SK-N-SH treated with all-trans-retinoic acid at 6 μM for 48 hours (cell line): ENCODE data around the gene IGLL5.

Experiments
- ATAC-seq: fragments of 200-7000 bp; cut with Tn5 transposase; 3 replicates; pipeline ENCODE4 v1.9.1; 2020; ENCODE audit warnings: mild to moderate bottlenecking, moderate library complexity
- ARNTL ChIP-seq: fragments of 450-650 bp; formaldehyde crosslinking; IDR thresholded peaks from 2 replicates; pipeline ENCODE4 v1.5.0; 2020; ENCODE audit warnings: low read depth, mild to moderate bottlenecking, moderate library complexity, borderline replicate concordance
- BACH2 ChIP-seq: fragments of 250-450 bp; sonication (Bioruptor Pico); IDR thresholded peaks from 2 replicates; pipeline ENCODE4 v1.9.0; 2021; ENCODE audit warnings: mild to moderate bottlenecking, borderline replicate concordance
- CREB5 ChIP-seq: fragments of 250-450 bp; sonication (Bioruptor Pico); IDR thresholded peaks from 2 replicates; pipeline ENCODE4 v1.5.1; 2020; ENCODE audit warnings: low read depth, mild to moderate bottlenecking, moderate library complexity
- CSDC2 ChIP-seq: fragments of 250-450 bp; sonication (Bioruptor Pico); IDR thresholded peaks from 2 replicates; pipeline ENCODE4 v1.5.0; 2020; ENCODE audit warnings: mild to moderate bottlenecking, moderate library complexity
- CSRNP3 ChIP-seq: fragments of 250-450 bp; sonication (Bioruptor Pico); IDR thresholded peaks from 2 replicates; pipeline ENCODE4 v1.5.1; 2021; ENCODE audit warnings: mild to moderate bottlenecking, moderate library complexity
- ESRRG ChIP-seq: fragments of 250-450 bp; sonication (Bioruptor Pico); IDR thresholded peaks from 2 replicates; pipeline ENCODE4 v1.6.1; 2021; ENCODE audit warnings: mild to moderate bottlenecking
- GLIS3 ChIP-seq: fragments of 250-450 bp; sonication (Bioruptor Pico); IDR thresholded peaks from 2 replicates; pipeline ENCODE4 v1.5.0; 2020; ENCODE audit warnings: mild to moderate bottlenecking, moderate library complexity
- ISL1 ChIP-seq: fragments of 250-450 bp; sonication (Bioruptor Pico); IDR thresholded peaks from 2 replicates; pipeline ENCODE4 v2.1.2; 2022; ENCODE audit warnings: mild to moderate bottlenecking, moderate library complexity
- OSR1 ChIP-seq: fragments of 250-450 bp; sonication (Bioruptor Pico); IDR thresholded peaks from 2 replicates; pipeline ENCODE4 v1.8.0; 2022; ENCODE audit warnings: moderate library complexity, mild to moderate bottlenecking, inconsistent platforms
- POU6F1 ChIP-seq: fragments of 250-450 bp; sonication (Bioruptor Pico); IDR thresholded peaks from 2 replicates; pipeline ENCODE4 v1.8.0; 2021; ENCODE audit warnings: low read depth, mild to moderate bottlenecking, moderate library complexity, borderline replicate concordance
- PPARA ChIP-seq: fragments of 250-450 bp; sonication (Bioruptor Pico); IDR thresholded peaks from 2 replicates; pipeline ENCODE4 v1.5.0; 2020; ENCODE audit warnings: mild to moderate bottlenecking, borderline replicate concordance
- RARB ChIP-seq: fragments of 250-450 bp; sonication (Bioruptor Pico); IDR thresholded peaks from 2 replicates; pipeline ENCODE4 v1.8.0; 2021; ENCODE audit warnings: mild to moderate bottlenecking, moderate library complexity
- SNAI2 ChIP-seq: fragments of 250-450 bp; sonication (Bioruptor Pico); IDR thresholded peaks from 2 replicates; pipeline ENCODE4 v1.5.0; 2020; ENCODE audit warnings: mild to moderate bottlenecking, moderate library complexity
- TCF4 ChIP-seq: fragments of 250-450 bp; sonication (Bioruptor Pico); IDR thresholded peaks from 2 replicates; pipeline ENCODE4 v1.8.0; 2021; ENCODE audit warnings: mild to moderate bottlenecking, moderate library complexity, borderline replicate concordance
- TOX ChIP-seq: fragments of 250-450 bp; sonication (Bioruptor Pico); IDR thresholded peaks from 2 replicates; pipeline ENCODE4 v1.8.0; 2021; ENCODE audit warnings: mild to moderate bottlenecking, moderate library complexity, borderline replicate concordance
- TSHZ2 ChIP-seq: fragments of 250-450 bp; sonication (Bioruptor Pico); IDR thresholded peaks from 2 replicates; pipeline ENCODE4 v1.5.0; 2020; ENCODE audit warnings: mild to moderate bottlenecking, moderate library complexity
- ZC3H10 ChIP-seq: fragments of 250-450 bp; sonication (Bioruptor Pico); IDR thresholded peaks from 2 replicates; pipeline ENCODE4 v1.5.1; 2021; ENCODE audit warnings: mild to moderate bottlenecking, moderate library complexity
- ZFP3 ChIP-seq: fragments of 250-450 bp; sonication (Bioruptor Pico); IDR thresholded peaks from 2 replicates; pipeline ENCODE4 v1.5.0; 2020; ENCODE audit warnings: mild to moderate bottlenecking, moderate library complexity
- ZFP30 ChIP-seq: fragments of 450-650 bp; formaldehyde crosslinking; IDR thresholded peaks from 2 replicates; pipeline ENCODE4 v1.5.0; 2022; ENCODE audit warnings: mild to moderate bottlenecking, moderate library complexity
- ZNF565 ChIP-seq: fragments of 450-650 bp; formaldehyde crosslinking; conservative IDR thresholded peaks from 2 replicates; pipeline ENCODE4 v1.5.0; 2020; ENCODE audit warnings: low read depth, mild to moderate bottlenecking, moderate library complexity
- ZNF70 ChIP-seq: fragments of 450-650 bp; formaldehyde crosslinking; IDR thresholded peaks from 2 replicates; pipeline ENCODE4 v1.5.0; 2020; ENCODE audit warnings: mild to moderate bottlenecking, moderate library complexity
- ZNF8 ChIP-seq: fragments of 450-650 bp; formaldehyde crosslinking; IDR thresholded peaks from 2 replicates; pipeline ENCODE4 v1.5.0; 2020; ENCODE audit warnings: mild to moderate bottlenecking, moderate library complexity

IGLL5 gene

GRCh38 chr22:22928666-22929380 is 41.2 kb downstream of the IGLL5 start:
- ATAC-seq: peak; percentile 20; the same call in 1 of the 3 replicates
- no peak for TF ChIP-seq TSHZ2 (CRISPR knock-in tag)
- no peak for TF ChIP-seq ZFP30 (CRISPR knock-in tag)
- no peak for TF ChIP-seq ARNTL (CRISPR knock-in tag)
- no peak for TF ChIP-seq SNAI2 (CRISPR knock-in tag)
- no peak for TF ChIP-seq GLIS3 (CRISPR knock-in tag)
- TF ChIP-seq OSR1: no peak
- TF ChIP-seq RARB (CRISPR knock-in tag): no peak

- TF ChIP-seq ZFP3 (CRISPR knock-in tag): no peak
- ATAC-seq: no peak
These were observed 42.0 kb downstream of the IGLL5 start for GRCh38 chr22:22929381-22930221.

- no peak for TF ChIP-seq TSHZ2 (CRISPR knock-in tag)
- no peak for TF ChIP-seq ARNTL (CRISPR knock-in tag)
- TF ChIP-seq PPARA: no peak
- no peak for TF ChIP-seq ESRRG (CRISPR knock-in tag)
- TF ChIP-seq SNAI2 (CRISPR knock-in tag): no peak
- no peak for TF ChIP-seq POU6F1 (CRISPR knock-in tag)
- TF ChIP-seq ZC3H10: no peak
- TF ChIP-seq ZNF8 (CRISPR knock-in tag): no peak
- no peak for TF ChIP-seq ISL1
- ATAC-seq: no peak
These were observed 42.5 kb downstream of the IGLL5 start for GRCh38 chr22:22930222-22930497.

- ATAC-seq: no peak
- TF ChIP-seq RARB (CRISPR knock-in tag): no peak
- TF ChIP-seq ARNTL (CRISPR knock-in tag): no peak
- TF ChIP-seq CREB5 (CRISPR knock-in tag): no peak
- no peak for TF ChIP-seq ZFP3 (CRISPR knock-in tag)
- no peak for TF ChIP-seq CSRNP3
- TF ChIP-seq ZNF70: no peak
- no peak for TF ChIP-seq ZFP30 (CRISPR knock-in tag)
- TF ChIP-seq ZNF565 (CRISPR knock-in tag): no peak
- TF ChIP-seq POU6F1 (CRISPR knock-in tag): no peak
- TF ChIP-seq OSR1: no peak
- no peak for TF ChIP-seq TCF4 (CRISPR knock-in tag)
- TF ChIP-seq BACH2 (CRISPR knock-in tag): no peak
- no peak for TF ChIP-seq CSDC2
- no peak for TF ChIP-seq TOX
These were observed 43.2 kb downstream of the IGLL5 start for GRCh38 chr22:22930571-22931556.
